Measurements from ENCODE around the gene FAHD1. TPM values are rescaled to one million over a fixed set of nuclear protein-coding genes. Genes with fewer than 3 reads are reported as not detected.
A peak's percentile ranks its signal among the peaks of the same experiment; 100 is the strongest.

Gene FAHD1
- total RNA-seq, 2 experiments from 2014 or later: 8.5 to 8.8 TPM

- Mint-ChIP-seq H3K4me3 (no peak overlapping the region), H3K9me3 (peaks cover 3% of the 10 kb centered on the region), H3K4me1 (ENCODE audit: low read depth) (peaks cover 8% of the 10 kb centered on the region), H3K27me3 (no peaks in the 10 kb centered on the region), H3K27ac (no peak overlapping the region), H3K36me3 (peaks cover 21% of the 10 kb centered on the region)
- CTCF ChIA-PET: no interaction called here
- intact Hi-C loops (cut with micrococcal nuclease): no loop called here
- no peak for DNase-seq
- POLR2A ChIA-PET: no interaction called here
Observed at GRCh38 chr16:1810106-1810505, 16.9 kb upstream of the FAHD1 start.

- no peak overlapping the region for H3K27ac Mint-ChIP-seq
- peaks cover 8% of the 10 kb centered on the region for H3K4me1 Mint-ChIP-seq (ENCODE audit: low read depth)
- ChIA-PET CTCF (interaction anchor here (1.3 kb wide), 1 partner anchor 28 kb away, joined by 4 read pairs; the partner anchor contains the start of genes NUBP2 and SPSB3), POLR2A (no interaction called here)
- no peaks in the 10 kb centered on the region for H3K27me3 Mint-ChIP-seq
- intact Hi-C loops (cut with micrococcal nuclease): no loop called here
- peaks cover 3% of the 10 kb centered on the region for H3K9me3 Mint-ChIP-seq
- H3K4me3 Mint-ChIP-seq: no peak overlapping the region
- peaks cover 24% of the 10 kb centered on the region for H3K36me3 Mint-ChIP-seq
- no peak for DNase-seq
Observed at GRCh38 chr16:1810536-1810935, 16.5 kb upstream of the FAHD1 start.

GRCh38 chr16:1812732-1813163, 14.3 kb upstream of the FAHD1 start:
- H3K4me1 Mint-ChIP-seq (ENCODE audit: low read depth): peaks cover 8% of the 10 kb centered on the region
- peak; percentile 78 for DNase-seq
- peaks cover 15% of the 10 kb centered on the region for H3K36me3 Mint-ChIP-seq
- intact Hi-C loops (cut with micrococcal nuclease): no loop called here
- H3K9me3 Mint-ChIP-seq: no peaks in the 10 kb centered on the region
- H3K27ac Mint-ChIP-seq: peak overlapping the region; percentile 1
- ChIA-PET POLR2A (no interaction called here), CTCF (interaction anchor here (0.6 to 1.0 kb wide), 3 partner anchors 26 to 212 kb away, joined by 3 read pairs; partner anchors contain the start of gene NUBP2)
- no peaks in the 10 kb centered on the region for H3K27me3 Mint-ChIP-seq
- no peak overlapping the region for H3K4me3 Mint-ChIP-seq

GRCh38 chr16:1815461-1815860, 11.5 kb upstream of the FAHD1 start:
- Mint-ChIP-seq H3K4me1 (ENCODE audit: low read depth) (peaks cover 8% of the 10 kb centered on the region), H3K27ac (no peak overlapping the region), H3K27me3 (no peaks in the 10 kb centered on the region), H3K4me3 (no peak overlapping the region), H3K9me3 (no peaks in the 10 kb centered on the region), H3K36me3 (peaks cover 11% of the 10 kb centered on the region)
- POLR2A ChIA-PET: no interaction called here
- CTCF ChIA-PET: no interaction called here
- DNase-seq: no peak
- intact Hi-C loops (cut with micrococcal nuclease): no loop called here

GRCh38 chr16:1816396-1817275, 10.4 kb upstream of the FAHD1 start:
- no peak for DNase-seq
- peaks cover 11% of the 10 kb centered on the region for H3K36me3 Mint-ChIP-seq
- no peak overlapping the region for H3K4me3 Mint-ChIP-seq
- ChIA-PET CTCF (no interaction called here), POLR2A (no interaction called here)
- H3K27ac Mint-ChIP-seq: no peak overlapping the region
- intact Hi-C loops (cut with micrococcal nuclease): no loop called here
- H3K4me1 Mint-ChIP-seq (ENCODE audit: low read depth): peaks cover 8% of the 10 kb centered on the region
- H3K9me3 Mint-ChIP-seq: no peaks in the 10 kb centered on the region
- no peaks in the 10 kb centered on the region for H3K27me3 Mint-ChIP-seq

GRCh38 chr16:1817276-1817589, 9.8 kb upstream of the FAHD1 start:
- no peaks in the 10 kb centered on the region for H3K9me3 Mint-ChIP-seq
- peaks cover 11% of the 10 kb centered on the region for H3K36me3 Mint-ChIP-seq
- intact Hi-C loops (cut with micrococcal nuclease): no loop called here
- H3K27me3 Mint-ChIP-seq: no peaks in the 10 kb centered on the region
- no peak for DNase-seq
- CTCF ChIA-PET: no interaction called here
- H3K4me3 Mint-ChIP-seq: no peak overlapping the region
- POLR2A ChIA-PET: no interaction called here
- no peak overlapping the region for H3K27ac Mint-ChIP-seq
- peaks cover 8% of the 10 kb centered on the region for H3K4me1 Mint-ChIP-seq (ENCODE audit: low read depth)

GRCh38 chr16:1817716-1818115, 9.3 kb upstream of the FAHD1 start:
- ChIA-PET POLR2A (no interaction called here), CTCF (no interaction called here)

GRCh38 chr16:1818204-1818872, 8.7 kb upstream of the FAHD1 start:
- H3K4me1 Mint-ChIP-seq (ENCODE audit: low read depth): peaks cover under 1% of the 10 kb centered on the region
- no peak overlapping the region for H3K4me3 Mint-ChIP-seq
- H3K9me3 Mint-ChIP-seq: no peaks in the 10 kb centered on the region
- CTCF ChIA-PET: no interaction called here
- H3K36me3 Mint-ChIP-seq: peaks cover 11% of the 10 kb centered on the region
- intact Hi-C loops (cut with micrococcal nuclease): no loop called here
- no peak for DNase-seq
- no peaks in the 10 kb centered on the region for H3K27me3 Mint-ChIP-seq
- H3K27ac Mint-ChIP-seq: no peak overlapping the region
- POLR2A ChIA-PET: no interaction called here

More at GRCh38 chr16:1817716-1818115, 9.3 kb upstream of the FAHD1 start:
- H3K4me3 Mint-ChIP-seq: no peak overlapping the region
- intact Hi-C loops (cut with micrococcal nuclease): no loop called here
- peaks cover 11% of the 10 kb centered on the region for H3K36me3 Mint-ChIP-seq
- no peak overlapping the region for H3K27ac Mint-ChIP-seq
- H3K9me3 Mint-ChIP-seq: no peaks in the 10 kb centered on the region
- no peaks in the 10 kb centered on the region for H3K27me3 Mint-ChIP-seq
- H3K4me1 Mint-ChIP-seq (ENCODE audit: low read depth): peaks cover 6% of the 10 kb centered on the region
- no peak for DNase-seq

- peaks cover 4% of the 10 kb centered on the region for H3K4me1 Mint-ChIP-seq (ENCODE audit: low read depth)
- DNase-seq: no peak
- POLR2A ChIA-PET: no interaction called here
- CTCF ChIA-PET: no interaction called here
- H3K36me3 Mint-ChIP-seq: peaks cover 9% of the 10 kb centered on the region
- intact Hi-C loops (cut with micrococcal nuclease): no loop called here
- H3K27ac Mint-ChIP-seq: no peak overlapping the region
- no peaks in the 10 kb centered on the region for H3K27me3 Mint-ChIP-seq
- no peak overlapping the region for H3K4me3 Mint-ChIP-seq
- H3K9me3 Mint-ChIP-seq: no peaks in the 10 kb centered on the region
Observed at GRCh38 chr16:1818873-1819525, 8.0 kb upstream of the FAHD1 start.

GRCh38 chr16:1819611-1820010, 7.4 kb upstream of the FAHD1 start:
- Mint-ChIP-seq H3K27me3 (no peaks in the 10 kb centered on the region), H3K36me3 (peaks cover 9% of the 10 kb centered on the region), H3K9me3 (no peaks in the 10 kb centered on the region), H3K27ac (no peak overlapping the region), H3K4me3 (no peak overlapping the region), H3K4me1 (ENCODE audit: low read depth) (peaks cover 10% of the 10 kb centered on the region)
- POLR2A ChIA-PET: no interaction called here
- intact Hi-C loops (cut with micrococcal nuclease): no loop called here
- CTCF ChIA-PET: no interaction called here
- no peak for DNase-seq

GRCh38 chr16:1820096-1820945, 6.7 kb upstream of the FAHD1 start:
- CTCF ChIA-PET: no interaction called here
- intact Hi-C loops (cut with micrococcal nuclease): no loop called here
- DNase-seq: no peak
- Mint-ChIP-seq H3K9me3 (no peaks in the 10 kb centered on the region), H3K27ac (no peak overlapping the region), H3K36me3 (peaks cover 5% of the 10 kb centered on the region), H3K27me3 (no peaks in the 10 kb centered on the region), H3K4me1 (ENCODE audit: low read depth) (peaks cover 13% of the 10 kb centered on the region), H3K4me3 (no peak overlapping the region)
- POLR2A ChIA-PET: no interaction called here

GRCh38 chr16:1820946-1821290, 6.1 kb upstream of the FAHD1 start:
- H3K9me3 Mint-ChIP-seq: no peaks in the 10 kb centered on the region
- peaks cover 2% of the 10 kb centered on the region for H3K36me3 Mint-ChIP-seq
- peaks cover 19% of the 10 kb centered on the region for H3K4me1 Mint-ChIP-seq (ENCODE audit: low read depth)
- ChIA-PET POLR2A (no interaction called here), CTCF (no interaction called here)
- no peak for DNase-seq
- no peaks in the 10 kb centered on the region for H3K27me3 Mint-ChIP-seq
- H3K27ac Mint-ChIP-seq: no peak overlapping the region
- intact Hi-C loops (cut with micrococcal nuclease): no loop called here
- no peak overlapping the region for H3K4me3 Mint-ChIP-seq
